BLaER1 (cell line): ENCODE data around the gene DISP3.

Experiments used
- H3K27ac ChIP-seq: shearing (Covaris generic); formaldehyde crosslinking; 2 replicates; pipeline ENCODE4 v1.8.1; 2022
- H3K27me3 ChIP-seq: shearing (Covaris generic); formaldehyde crosslinking; 2 replicates; pipeline ENCODE4 v1.8.1; 2022
- H3K36me3 ChIP-seq: shearing (Covaris generic); formaldehyde crosslinking; 2 replicates; pipeline ENCODE4 v1.8.1; 2022
- H3K4me1 ChIP-seq: shearing (Covaris generic); formaldehyde crosslinking; 2 replicates; pipeline ENCODE4 v1.8.1; 2022
- H3K4me2 ChIP-seq: shearing (Covaris generic); formaldehyde crosslinking; 2 replicates; pipeline ENCODE4 v1.8.1; 2022
- H3K4me3 ChIP-seq: shearing (Covaris generic); formaldehyde crosslinking; 2 replicates; pipeline ENCODE4 v1.8.1; 2022
- H3K9ac ChIP-seq: shearing (Covaris generic); formaldehyde crosslinking; 2 replicates; pipeline ENCODE4 v1.8.1; 2022
- H3K9me3 ChIP-seq: shearing (Covaris generic); formaldehyde crosslinking; 2 replicates; pipeline ENCODE4 v1.8.1; 2022
- H4K20me1 ChIP-seq: shearing (Covaris generic); formaldehyde crosslinking; 2 replicates; pipeline ENCODE4 v1.8.1; 2022
- Cebpa-rat ChIP-seq: shearing (Covaris generic); IDR thresholded peaks from 2 replicates; pipeline ENCODE4 v1.8.1; 2022

DISP3 gene

DNA sequence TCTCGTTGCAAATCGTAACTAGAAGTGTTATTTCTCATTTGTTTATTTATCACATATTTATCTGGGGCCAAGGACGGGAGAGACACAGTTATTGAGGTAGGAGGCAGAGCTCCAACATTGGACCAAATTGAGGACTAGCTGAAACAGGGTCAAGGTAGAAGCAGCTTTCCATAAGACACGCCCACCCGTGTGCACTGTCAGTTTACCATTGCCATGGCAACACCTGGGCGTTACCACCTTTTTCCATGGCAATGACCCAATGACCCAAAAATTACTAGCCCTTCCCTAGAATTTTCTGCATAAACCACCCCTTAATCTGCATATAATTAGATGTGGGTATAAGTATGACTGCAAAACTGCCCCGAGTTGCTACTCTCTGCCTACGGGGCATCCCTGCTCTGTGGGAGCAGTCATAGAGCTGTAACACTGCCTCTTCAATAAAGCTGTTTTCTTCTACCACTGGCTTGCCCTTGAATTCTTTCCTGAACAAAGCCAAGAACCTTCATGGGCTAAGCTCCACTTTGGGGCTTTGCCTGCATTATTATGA is 102.6 kb downstream of the DISP3 start:
- no peaks in the 10 kb centered on the region for H4K20me1 ChIP-seq
- TF ChIP-seq Cebpa-rat = no peak
- no peaks in the 10 kb centered on the region for H3K9me3 ChIP-seq
- H3K36me3 ChIP-seq = no peaks in the 10 kb centered on the region
- no peaks in the 10 kb centered on the region for H3K4me1 ChIP-seq
- no peaks in the 10 kb centered on the region for H3K27me3 ChIP-seq
- H3K27ac ChIP-seq = no peak overlapping the region
- H3K4me3 ChIP-seq = no peak overlapping the region
- H3K9ac ChIP-seq = no peak overlapping the region
- no peak overlapping the region for H3K4me2 ChIP-seq

DNA sequence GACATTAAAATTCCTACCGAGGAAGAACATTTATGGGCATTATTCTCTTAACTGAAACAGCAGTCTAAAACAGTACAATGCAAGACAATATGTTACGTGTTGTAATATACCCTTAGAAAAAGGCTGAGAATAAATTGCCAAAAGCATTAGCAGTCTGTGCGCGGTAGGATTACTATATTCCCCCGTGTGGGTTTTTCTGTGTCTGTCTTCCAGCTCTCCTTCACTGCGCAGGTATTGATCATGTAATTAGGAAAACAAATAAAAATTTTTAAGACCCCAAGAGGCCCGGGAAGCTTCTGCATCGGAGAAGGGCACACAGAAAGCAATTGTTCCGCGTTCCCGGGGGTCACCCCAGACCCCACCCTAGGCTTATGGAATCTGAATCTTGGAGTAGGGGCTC is 106.4 kb downstream of the DISP3 start:
- no peaks in the 10 kb centered on the region for H3K27me3 ChIP-seq
- no peak overlapping the region for H3K9ac ChIP-seq
- no peaks in the 10 kb centered on the region for H4K20me1 ChIP-seq
- H3K9me3 ChIP-seq = no peaks in the 10 kb centered on the region
- no peak overlapping the region for H3K27ac ChIP-seq
- TF ChIP-seq Cebpa-rat = no peak
- H3K36me3 ChIP-seq = no peaks in the 10 kb centered on the region
- H3K4me3 ChIP-seq = no peak overlapping the region
- H3K4me2 ChIP-seq = no peak overlapping the region
- no peaks in the 10 kb centered on the region for H3K4me1 ChIP-seq
